Stimulated activated naive CD8-positive, alpha-beta T cell treated with anti-CD3 and anti-CD28 coated beads, Interleukin-15, Interleukin-2, amounts not matched to agents 100 ng/mL and 50 ng/mL, for 24 hours (primary cell): ENCODE results near the gene STX12.

Experiments used
- H3K27ac Mint-ChIP-seq: one replicate; pipeline ENCODE4 v1.8.0; 2021; ENCODE audit warnings: mild to moderate bottlenecking, mixed read lengths
- H3K27me3 Mint-ChIP-seq: one replicate; pipeline ENCODE4 v1.8.0; 2021; ENCODE audit warnings: mixed read lengths
- H3K36me3 Mint-ChIP-seq: one replicate; pipeline ENCODE4 v1.8.0; 2021; ENCODE audit warnings: low read depth, mixed read lengths
- H3K4me1 Mint-ChIP-seq: one replicate; pipeline ENCODE4 v1.8.0; 2021; ENCODE audit warnings: low read depth, mixed read lengths
- H3K4me3 Mint-ChIP-seq: one replicate; pipeline ENCODE4 v1.8.0; 2021; ENCODE audit warnings: mild to moderate bottlenecking, mixed read lengths
- H3K9me3 Mint-ChIP-seq: one replicate; pipeline ENCODE4 v1.8.0; 2021; ENCODE audit warnings: mixed read lengths

STX12 gene

DNA sequence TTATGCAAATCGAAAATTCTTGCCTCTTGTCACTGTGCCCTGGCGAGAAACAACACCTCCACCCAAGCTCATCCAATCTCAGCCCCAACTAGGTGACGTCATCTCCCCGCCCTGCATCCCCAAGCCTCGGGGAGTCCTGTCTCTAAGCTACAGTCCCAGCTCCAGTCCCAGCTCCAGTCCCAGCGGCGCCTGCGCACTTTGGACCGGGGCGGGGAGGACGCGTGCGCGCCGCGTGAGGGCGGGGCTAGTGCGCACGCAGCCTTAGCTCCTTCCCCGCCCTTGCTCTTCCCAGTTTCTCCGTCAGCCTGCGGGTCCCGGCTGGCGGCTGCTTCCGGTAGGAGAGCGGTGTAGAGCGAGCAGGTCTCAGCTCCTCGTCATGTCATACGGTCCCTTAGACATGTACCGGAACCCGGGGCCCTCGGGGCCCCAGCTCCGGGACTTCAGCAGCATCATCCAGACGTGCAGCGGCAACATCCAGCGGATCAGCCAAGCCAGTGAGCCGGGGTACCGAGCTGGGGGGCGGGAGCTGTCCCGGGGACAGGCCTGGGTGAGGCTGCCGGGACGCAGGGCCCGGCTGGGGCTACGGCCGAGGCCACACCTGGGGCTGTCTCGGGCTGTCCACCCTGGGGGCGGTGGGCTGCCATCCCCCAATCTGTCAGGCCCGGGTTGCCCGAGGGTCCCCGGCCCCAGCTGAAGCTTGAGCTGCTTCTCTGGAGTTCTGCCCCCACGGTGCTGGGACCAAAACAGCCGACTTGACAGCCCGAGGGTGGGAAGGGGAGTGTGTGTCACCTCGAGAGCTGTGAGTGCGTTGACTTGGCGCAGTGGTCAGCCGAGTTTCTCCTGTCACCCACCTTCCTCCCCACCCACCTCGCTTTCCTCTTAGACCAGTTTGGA lies at the start of gene STX12:
STX12 (plus strand) TSS at position 288 of the 894 bp plus-strand sequence; CDS start at position 377, 89 bp downstream.
- Mint-ChIP-seq H3K36me3 (peaks cover 9% of the 10 kb centered on the region), H3K4me3 (peak within 1 kb of the TSS; percentile 92), H3K9me3 (no peaks in the 10 kb centered on the region), H3K4me1 (peaks cover 42% of the 10 kb centered on the region), H3K27me3 (no peaks in the 10 kb centered on the region), H3K27ac (peak within 1 kb of the TSS; percentile 98)

DNA sequence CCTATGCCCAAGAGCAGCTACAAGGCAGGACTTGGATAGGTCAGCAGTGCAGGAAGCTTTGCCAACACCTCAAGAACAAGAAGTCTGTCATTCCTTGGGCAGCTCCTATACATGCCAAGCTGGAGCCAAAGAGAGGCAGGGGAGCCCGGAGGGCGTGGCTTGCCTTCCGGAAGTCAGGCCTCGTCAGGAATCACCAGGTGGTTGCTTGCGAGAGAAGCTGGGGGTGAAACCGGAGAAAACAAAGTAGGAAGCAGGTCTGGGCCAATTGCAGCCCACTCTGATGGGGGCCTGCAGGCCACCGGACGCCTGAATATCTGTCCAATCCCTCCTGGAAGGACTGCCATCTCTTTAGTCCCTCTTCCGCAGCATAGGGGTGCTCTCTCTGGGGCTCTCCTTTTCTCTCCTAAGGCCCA lies 48.1 kb upstream of the STX12 start:
- Mint-ChIP-seq H3K27me3 (no peaks in the 10 kb centered on the region), H3K36me3 (peaks cover 9% of the 10 kb centered on the region), H3K4me3 (peak overlapping the region; percentile 81), H3K27ac (peak overlapping the region; percentile 96), H3K9me3 (no peaks in the 10 kb centered on the region), H3K4me1 (peaks cover 18% of the 10 kb centered on the region)

DNA sequence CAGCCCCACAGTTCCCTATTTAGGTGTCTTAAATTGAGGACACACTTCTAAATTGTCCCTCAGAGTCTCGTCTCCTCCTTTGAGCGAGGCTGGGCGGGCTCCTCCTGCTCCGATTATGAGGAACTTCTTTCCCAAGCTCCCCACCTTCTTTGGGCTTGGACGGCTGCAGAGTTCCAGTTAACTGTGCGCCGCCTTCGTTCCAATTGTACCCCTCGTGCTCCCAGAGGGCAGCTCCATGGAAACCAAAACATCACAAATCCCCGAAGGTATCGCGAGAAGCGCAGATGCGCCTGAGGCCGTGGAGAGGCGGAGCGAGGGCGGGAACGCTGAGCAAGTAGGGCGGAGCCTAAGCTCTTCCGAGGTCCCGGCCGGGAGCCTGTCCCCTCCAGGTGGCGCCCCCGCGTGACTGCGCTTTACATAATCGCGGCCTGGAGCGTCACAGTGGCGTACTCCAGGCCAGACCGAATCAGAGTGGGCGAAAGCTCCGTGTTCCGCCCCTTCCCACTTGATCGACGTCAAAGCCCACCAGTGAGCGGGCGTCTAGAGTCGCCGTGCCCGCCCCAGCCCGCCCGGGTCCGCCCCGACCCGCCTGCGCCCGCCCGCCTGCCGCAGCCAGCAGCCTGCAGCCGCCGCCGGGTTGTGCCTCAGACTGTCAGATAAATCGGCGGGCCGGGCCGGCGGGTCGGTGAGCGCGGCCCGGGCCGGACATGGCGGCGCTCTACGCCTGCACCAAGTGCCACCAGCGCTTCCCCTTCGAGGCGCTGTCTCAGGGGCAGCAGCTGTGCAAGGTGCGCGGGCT lies 47.4 kb upstream of the STX12 start, which contains the start of gene FAM76A:
FAM76A (plus strand) TSS at position 588 of the 799 bp plus-strand sequence; CDS start at position 708, 120 bp downstream.
- Mint-ChIP-seq H3K4me1 (peaks cover 18% of the 10 kb centered on the region), H3K4me3 (peak within 1 kb of the TSS; percentile 86), H3K27ac (peak within 1 kb of the TSS; percentile 96), H3K36me3 (peaks cover 10% of the 10 kb centered on the region), H3K27me3 (no peaks in the 10 kb centered on the region), H3K9me3 (no peaks in the 10 kb centered on the region)

DNA sequence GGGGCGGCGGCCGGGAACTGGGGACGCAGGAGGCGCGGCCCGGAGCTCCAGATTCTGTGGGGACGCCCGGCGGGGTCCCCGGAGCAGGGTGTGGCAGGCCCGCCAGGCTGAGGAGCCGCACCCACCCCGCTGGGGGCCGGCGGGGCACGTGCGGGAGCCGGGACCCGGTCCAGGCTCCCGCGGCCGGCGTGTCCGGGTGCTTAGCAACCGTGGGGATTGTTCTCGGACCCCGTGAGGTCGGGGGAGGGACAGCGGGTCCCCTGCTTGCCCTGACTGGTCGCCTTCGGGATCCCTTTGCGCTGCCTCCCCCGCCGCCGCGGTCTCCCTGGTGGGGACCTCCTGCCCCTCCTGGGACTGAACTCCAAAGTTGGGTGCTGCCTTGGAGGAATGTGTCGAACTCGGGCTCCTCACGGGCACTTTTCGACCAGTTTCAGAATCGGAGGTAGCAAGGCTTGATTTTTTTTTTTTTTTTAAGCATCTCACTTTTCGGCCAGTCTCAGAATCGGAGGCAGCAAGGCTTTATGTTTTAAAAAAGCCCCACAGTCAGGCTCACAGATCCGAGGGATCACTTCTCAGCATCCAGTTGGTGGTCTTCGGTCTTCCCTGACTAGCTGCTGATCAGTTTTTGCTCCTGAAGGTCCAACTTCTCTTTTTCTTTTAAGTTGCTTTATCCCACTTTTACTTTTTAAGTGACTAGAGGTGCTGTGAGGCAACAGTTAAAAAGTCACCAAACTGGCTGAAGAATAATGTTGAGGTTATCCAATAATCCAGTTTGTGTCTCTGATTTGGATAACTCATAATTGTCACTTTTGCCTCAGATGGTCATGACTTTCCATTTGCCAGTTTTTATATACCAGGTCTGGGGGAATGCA lies 46.6 kb upstream of the STX12 start:
- peaks cover 15% of the 10 kb centered on the region for H3K36me3 Mint-ChIP-seq
- H3K4me1 Mint-ChIP-seq, result peaks cover 18% of the 10 kb centered on the region
- H3K27ac Mint-ChIP-seq, result peak overlapping the region; percentile 63
- peak overlapping the region; percentile 86 for H3K4me3 Mint-ChIP-seq
- no peaks in the 10 kb centered on the region for H3K9me3 Mint-ChIP-seq
- H3K27me3 Mint-ChIP-seq, result no peaks in the 10 kb centered on the region

DNA sequence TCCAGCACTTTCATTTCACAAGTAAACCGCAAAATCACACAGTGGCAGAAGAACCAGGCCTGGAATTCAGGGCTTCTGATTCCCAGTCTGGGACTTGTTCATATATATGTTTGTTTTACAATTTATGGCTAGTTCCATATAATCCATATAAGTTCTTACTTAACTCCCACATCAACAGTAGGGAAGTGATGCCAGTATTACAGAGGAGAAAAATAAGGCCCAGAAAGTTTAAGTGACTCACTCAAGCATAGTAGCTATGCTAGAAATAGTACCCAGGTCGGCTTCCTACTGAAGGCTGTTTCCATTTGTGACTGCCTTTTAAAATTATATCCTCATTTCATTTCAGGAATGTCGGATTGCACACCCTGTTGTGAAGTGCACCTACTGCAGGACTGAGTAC lies 45.9 kb upstream of the STX12 start:
- Mint-ChIP-seq H3K4me3 (peak overlapping the region; percentile 86), H3K27me3 (no peaks in the 10 kb centered on the region), H3K9me3 (no peaks in the 10 kb centered on the region), H3K27ac (no peak overlapping the region), H3K36me3 (peaks cover 15% of the 10 kb centered on the region), H3K4me1 (peaks cover 18% of the 10 kb centered on the region)

DNA sequence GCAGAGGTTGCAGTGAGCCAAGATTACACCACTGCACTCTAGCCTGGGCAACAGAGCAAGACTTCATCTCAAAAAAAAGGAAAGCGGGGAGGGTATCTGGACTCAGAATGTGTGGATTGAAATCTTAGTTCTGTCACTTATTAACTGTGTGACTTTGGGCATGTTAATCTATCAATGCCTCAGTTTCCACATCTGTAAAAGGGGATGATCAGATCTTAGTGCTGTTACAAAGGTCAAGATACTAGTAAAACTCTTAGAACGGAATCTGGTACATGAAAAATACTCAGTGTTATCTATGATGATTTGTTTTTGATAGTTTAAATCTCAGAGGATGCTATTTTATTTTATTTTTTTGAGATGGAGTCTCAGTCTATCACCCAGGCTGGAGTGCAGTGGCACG lies 36.8 kb upstream of the STX12 start:
- Mint-ChIP-seq H3K36me3 (peaks cover 43% of the 10 kb centered on the region), H3K27me3 (no peaks in the 10 kb centered on the region), H3K4me3 (no peak overlapping the region), H3K4me1 (no peaks in the 10 kb centered on the region), H3K9me3 (no peaks in the 10 kb centered on the region), H3K27ac (no peak overlapping the region)

DNA sequence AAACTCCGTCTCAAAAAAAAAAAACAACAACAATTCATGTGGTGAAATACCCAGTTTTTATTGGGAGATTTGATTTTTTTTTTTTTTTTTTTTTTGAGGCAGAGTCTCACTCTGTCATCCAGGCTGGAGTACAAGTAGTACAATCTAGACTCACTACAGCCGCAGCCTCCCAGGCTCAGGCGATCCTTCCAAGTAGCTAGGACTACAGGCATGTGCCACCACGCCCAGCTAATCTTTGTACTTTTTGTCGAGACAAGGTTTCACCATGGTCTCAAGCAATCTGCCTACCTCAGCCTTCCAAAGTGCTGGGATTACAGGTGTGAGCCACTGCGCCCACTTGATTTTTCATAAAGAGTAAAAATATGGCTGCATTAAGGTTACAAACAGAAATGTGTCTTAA lies 31.9 kb upstream of the STX12 start:
- Mint-ChIP-seq H3K9me3 (no peaks in the 10 kb centered on the region), H3K36me3 (peaks cover 33% of the 10 kb centered on the region), H3K4me3 (no peak overlapping the region), H3K4me1 (no peaks in the 10 kb centered on the region), H3K27ac (no peak overlapping the region), H3K27me3 (no peaks in the 10 kb centered on the region)

DNA sequence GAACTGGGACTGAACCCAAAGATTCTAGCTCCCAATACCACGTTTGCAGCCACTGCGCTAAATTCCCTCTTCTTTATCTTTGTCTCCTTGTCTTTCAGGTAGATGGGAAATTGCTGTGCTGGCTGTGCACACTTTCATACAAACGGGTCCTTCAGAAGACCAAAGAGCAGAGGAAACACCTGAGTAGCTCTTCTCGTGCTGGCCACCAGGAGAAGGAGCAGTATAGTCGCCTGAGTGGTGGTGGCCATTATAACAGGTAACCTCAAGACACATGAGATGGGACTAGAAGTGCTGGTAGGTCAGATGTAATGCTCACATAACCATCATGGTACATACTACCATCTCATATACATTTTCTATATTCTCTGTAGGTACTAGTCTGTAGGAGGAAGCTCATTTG lies 28.5 kb upstream of the STX12 start:
- Mint-ChIP-seq H3K4me1 (no peaks in the 10 kb centered on the region), H3K36me3 (peaks cover 25% of the 10 kb centered on the region), H3K4me3 (no peak overlapping the region), H3K27me3 (no peaks in the 10 kb centered on the region), H3K9me3 (no peaks in the 10 kb centered on the region), H3K27ac (no peak overlapping the region)

DNA sequence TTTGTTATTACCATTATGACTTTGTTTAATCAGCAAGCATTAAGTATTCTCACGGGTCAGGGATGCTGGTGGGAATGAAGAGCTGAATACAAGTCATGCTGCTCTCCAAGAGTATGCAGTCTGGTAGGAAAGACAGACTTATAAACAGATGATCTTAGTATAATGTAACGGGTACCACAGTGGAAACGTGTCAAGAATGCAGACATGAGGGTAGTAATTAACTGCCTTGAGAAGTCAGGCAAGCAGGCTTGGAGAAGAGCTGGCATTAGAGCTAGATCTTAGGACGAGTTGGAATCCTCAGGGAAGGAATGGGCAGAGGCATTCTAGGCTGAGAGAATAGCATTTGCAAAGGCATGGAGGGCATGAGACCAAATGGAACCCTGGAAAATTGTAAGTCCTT lies 27.6 kb upstream of the STX12 start:
- H3K36me3 Mint-ChIP-seq, result peaks cover 33% of the 10 kb centered on the region
- H3K9me3 Mint-ChIP-seq, result no peaks in the 10 kb centered on the region
- no peaks in the 10 kb centered on the region for H3K27me3 Mint-ChIP-seq

DNA sequence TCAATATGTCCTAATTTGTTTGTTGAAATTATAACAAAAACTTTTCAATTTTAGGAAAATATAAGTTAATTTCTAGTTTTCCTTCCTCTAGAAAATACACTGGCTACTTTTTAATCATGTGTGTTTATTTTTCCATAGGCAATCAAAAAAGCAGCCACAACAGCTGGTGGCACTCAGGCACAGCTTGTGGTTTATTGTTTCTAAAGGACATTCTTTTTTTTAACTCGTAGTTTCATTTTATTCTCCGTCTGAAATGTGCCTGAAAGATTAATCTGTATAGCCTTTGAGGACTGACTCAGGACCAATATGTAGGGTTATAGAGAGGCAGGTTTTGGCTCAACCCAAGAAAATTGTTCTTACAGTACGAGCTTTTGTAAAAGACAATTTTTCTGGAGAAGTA lies 20.7 kb upstream of the STX12 start:
- H3K27ac Mint-ChIP-seq, result no peak overlapping the region
- no peaks in the 10 kb centered on the region for H3K27me3 Mint-ChIP-seq
- H3K4me3 Mint-ChIP-seq, result no peak overlapping the region
- no peaks in the 10 kb centered on the region for H3K4me1 Mint-ChIP-seq
- peaks cover 37% of the 10 kb centered on the region for H3K36me3 Mint-ChIP-seq
- no peaks in the 10 kb centered on the region for H3K9me3 Mint-ChIP-seq

More for the DNA sequence above, 27.6 kb upstream of the STX12 start:
- Mint-ChIP-seq H3K4me3 (no peak overlapping the region), H3K27ac (no peak overlapping the region), H3K4me1 (no peaks in the 10 kb centered on the region)

DNA sequence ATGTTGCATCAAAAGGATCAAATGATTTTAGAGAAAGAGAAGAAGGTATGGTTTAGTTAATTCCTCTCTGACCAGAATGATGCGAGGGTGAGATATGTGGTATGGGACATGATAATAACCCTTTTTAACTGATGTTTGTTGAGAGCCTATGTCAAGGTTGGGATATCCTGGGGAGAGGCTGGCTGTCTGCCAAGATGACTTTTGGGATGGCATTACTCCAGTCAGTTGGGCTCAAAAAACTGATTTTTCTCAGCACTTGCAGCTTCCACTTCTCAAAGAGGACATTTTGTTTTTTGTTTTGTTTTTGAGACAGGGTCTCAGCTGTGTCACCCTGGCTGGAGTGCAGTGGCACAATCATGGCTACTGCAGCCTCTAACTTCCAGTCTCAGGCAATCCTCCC lies 17.7 kb upstream of the STX12 start:
- Mint-ChIP-seq H3K36me3 (peaks cover 35% of the 10 kb centered on the region), H3K27ac (no peak overlapping the region), H3K4me3 (no peak overlapping the region), H3K27me3 (no peaks in the 10 kb centered on the region), H3K4me1 (no peaks in the 10 kb centered on the region), H3K9me3 (no peaks in the 10 kb centered on the region)

DNA sequence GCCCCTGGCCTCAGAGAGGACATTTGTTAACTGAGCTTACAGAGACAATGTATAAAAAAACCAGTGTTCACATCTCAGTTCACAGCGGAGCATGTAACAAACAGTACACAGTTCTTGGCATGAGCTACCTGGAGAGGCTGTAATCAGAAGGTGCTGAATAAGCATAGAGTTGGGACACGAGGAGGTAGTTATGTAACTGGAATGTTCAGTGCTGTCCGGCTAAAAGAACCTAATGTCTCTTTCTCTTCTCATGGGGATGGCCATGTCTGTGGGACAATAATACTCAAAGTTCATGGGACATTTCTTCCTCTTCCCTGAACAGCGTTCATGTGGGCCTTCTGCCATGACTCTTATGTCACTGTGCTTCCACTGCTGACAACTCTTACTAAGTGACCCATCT lies 17.2 kb upstream of the STX12 start:
- H3K27me3 Mint-ChIP-seq, result no peaks in the 10 kb centered on the region

DNA sequence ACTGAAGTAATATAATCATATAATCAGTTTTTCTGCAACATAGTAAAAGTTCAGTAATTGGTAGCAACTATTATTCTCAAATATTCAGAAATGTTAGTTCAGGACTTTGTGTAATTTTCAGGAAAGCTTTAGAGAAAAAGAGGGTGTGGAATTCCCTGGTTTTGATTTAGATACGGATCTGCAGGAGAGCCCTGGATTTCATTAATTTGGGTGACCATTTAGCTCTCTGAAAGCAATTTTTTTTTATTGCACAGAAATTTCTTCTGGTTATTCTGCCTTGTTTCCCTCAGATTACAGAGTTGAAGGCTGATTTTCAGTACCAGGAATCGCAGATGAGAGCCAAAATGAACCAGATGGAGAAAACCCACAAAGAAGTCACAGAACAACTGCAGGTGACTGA lies 13.8 kb upstream of the STX12 start:
- Mint-ChIP-seq H3K9me3 (no peaks in the 10 kb centered on the region), H3K27me3 (no peaks in the 10 kb centered on the region), H3K27ac (no peak overlapping the region), H3K36me3 (peaks cover 21% of the 10 kb centered on the region), H3K4me1 (no peaks in the 10 kb centered on the region), H3K4me3 (no peak overlapping the region)

More for the DNA sequence above, 17.2 kb upstream of the STX12 start:
- no peaks in the 10 kb centered on the region for H3K9me3 Mint-ChIP-seq
- no peak overlapping the region for H3K27ac Mint-ChIP-seq
- no peaks in the 10 kb centered on the region for H3K4me1 Mint-ChIP-seq
- H3K4me3 Mint-ChIP-seq, result no peak overlapping the region
- peaks cover 30% of the 10 kb centered on the region for H3K36me3 Mint-ChIP-seq

DNA sequence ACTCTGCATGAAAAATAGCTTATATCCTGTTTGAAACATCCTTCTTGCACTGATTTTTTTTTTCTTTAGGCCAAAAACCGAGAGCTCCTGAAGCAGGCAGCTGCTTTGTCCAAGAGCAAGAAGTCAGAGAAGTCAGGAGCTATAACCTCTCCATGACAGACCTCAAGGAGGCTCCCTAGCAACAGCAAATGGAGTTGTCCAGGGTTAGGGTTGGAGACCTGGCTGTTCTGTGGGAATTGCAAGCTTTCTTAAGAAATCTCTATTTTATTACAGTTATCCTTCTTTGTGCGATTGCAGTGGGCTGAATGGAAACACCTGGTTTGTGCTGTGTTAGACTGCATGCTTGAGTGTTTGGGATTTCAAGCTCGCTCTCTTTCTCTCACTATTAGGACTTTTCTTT lies 12.6 kb upstream of the STX12 start:
- no peaks in the 10 kb centered on the region for H3K27me3 Mint-ChIP-seq
- H3K36me3 Mint-ChIP-seq, result peaks cover 21% of the 10 kb centered on the region
- H3K4me3 Mint-ChIP-seq, result no peak overlapping the region
- H3K9me3 Mint-ChIP-seq, result no peaks in the 10 kb centered on the region
- no peaks in the 10 kb centered on the region for H3K4me1 Mint-ChIP-seq
- no peak overlapping the region for H3K27ac Mint-ChIP-seq
